ENCODE measurements around the gene ZNF750. TPM values are rescaled to one million over a fixed set of nuclear protein-coding genes. Genes with fewer than 3 reads are reported as not detected.

Gene ZNF750
- total RNA-seq = 7.6 TPM

DNA sequence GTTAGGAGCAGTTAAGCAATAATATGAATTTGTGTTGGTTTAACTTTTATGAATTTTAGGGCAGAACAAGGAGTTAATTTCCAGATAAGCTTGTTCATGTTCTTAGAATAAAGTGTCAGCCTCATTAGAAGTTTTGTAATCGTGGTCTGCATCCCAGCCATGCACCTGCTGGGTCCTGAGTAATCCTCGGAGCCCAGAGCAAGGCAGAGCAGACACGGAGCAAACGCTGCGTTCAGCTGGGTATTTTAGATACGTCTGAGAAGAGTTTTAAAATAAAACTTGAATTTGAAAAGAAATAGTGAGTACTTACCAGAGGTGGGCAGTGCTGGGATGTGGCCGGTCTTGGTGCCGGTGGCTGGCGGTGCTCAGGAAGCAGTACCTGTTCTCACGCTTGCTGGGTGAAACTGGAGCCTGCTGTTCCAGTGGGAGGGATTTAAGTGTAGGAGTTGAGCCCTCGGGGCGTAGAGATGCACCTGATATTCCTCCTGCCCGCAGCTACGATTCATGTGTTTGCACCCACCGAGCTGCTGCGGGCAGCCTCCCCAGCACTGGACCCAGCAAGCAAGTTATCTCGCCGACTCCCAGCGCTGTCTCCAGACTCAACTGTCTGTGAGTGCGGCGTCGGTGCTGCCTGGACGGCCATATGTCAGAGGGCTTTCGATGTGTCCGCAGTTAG lies at the start of gene ZNF750:
TSS of gene ZNF750 (minus strand) at position 406 of the 676 bp plus-strand sequence. CDS start 7,568 bp downstream, outside the sequence.
- no peak for DNase-seq

DNA sequence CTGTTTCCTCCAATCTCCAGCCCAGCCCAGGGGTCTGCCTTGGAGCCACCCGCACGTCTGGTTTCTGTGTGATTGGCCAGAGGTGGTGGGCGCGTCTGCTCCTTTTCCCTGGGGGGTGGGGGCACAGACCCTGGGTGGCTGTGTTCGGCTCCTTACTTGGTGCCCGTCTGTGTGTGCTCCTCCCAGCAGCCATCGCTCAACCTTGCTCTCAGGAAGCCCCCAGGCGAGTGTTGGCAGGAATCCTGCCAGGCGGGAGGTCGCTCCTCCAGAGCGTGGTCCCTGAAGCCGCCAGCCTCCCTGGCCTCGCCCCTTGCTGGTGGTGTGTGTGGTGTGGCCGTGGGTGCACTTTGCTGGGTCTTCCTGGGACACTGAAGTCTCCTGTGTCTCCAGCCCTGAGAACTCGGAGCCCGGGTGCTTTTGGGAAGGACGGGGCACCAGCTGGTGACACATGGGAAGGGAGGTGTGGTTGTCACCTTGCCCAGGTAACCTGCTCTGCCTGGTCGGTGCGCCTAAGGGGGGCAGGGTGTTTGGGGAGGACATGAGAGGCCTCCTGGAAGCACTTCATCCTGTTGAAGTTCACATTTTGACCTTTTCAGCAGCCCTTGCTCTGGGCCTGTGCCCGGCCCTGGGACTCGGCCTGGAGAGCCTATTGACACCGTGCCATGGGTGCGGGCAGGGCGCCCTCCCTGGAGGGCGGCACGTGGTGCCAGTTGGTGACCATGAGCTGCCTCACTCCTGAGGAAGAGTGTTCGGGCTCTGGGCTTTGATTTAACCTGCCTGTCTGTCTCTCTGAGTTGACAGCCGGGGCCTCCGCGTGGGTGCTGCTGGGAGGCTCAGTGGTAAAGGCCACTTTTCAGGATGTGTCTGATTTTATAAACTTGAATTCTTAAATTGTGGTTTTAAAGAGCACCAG lies 49.0 kb upstream of the ZNF750 start:
- DNase-seq = no peak

DNA sequence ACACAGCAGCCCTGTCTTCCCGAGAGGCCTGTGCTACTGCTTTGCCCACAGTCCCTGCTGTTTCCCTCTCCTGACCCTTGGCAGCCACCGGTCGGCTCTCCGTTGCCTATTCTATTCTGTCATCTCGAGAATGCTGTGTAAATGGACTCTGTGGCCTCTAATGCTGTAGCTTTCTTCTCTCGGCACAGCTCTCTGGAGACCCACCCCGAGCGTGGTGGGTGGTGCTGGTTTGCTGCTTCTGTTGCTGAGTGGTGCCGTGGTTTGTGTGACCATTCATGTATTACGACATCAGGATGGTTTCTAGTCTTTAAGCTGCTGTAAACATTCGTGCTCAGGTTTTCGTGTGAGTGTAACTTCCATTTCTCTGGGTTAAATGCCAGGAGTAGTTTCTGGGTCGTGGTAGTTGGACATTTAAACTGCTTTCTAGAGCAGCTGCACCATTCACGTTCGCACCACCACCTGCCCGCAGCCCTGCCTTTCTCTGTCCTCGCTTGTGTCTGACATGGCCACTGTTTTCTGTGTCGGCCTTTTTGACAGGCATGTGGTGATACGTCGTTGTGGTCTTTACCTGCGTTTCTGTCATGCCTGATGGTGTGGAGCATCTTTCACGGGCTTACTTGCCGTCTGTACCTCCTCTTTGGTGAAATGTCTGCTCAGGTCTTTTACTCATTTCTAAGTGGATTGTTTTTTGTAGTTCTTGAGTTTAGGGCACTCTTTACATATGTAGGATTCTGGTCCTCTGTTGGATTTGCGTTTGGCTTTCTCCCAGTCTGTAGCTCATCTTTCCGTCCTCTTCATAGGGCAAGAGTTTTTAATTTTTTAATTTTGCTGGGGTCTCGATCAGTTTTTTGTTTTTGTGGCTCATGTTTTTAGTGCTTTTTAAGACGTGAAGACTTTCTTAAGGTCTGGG lies 47.7 kb upstream of the ZNF750 start:
- DNase-seq = no peak

DNA sequence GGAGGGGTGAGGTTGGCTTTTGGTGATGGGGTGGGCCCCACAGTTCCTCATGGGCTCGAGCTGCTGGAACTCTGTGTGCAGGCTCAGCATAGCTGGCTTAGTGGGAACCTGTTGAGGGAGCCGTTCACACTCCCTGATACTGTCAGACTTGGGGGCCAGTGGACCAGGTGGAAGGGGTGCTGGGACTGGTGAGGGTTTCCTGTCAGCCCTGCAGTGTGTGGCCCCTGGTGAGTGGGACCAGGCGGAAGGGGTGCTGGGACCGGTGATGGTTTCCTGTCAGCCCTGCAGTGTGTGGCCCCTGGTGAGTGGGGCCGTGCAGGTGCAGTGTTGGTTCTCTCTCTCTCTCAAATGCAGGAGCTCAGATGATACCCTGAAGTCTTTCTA lies 45.1 kb upstream of the ZNF750 start:
- no peak for DNase-seq

DNA sequence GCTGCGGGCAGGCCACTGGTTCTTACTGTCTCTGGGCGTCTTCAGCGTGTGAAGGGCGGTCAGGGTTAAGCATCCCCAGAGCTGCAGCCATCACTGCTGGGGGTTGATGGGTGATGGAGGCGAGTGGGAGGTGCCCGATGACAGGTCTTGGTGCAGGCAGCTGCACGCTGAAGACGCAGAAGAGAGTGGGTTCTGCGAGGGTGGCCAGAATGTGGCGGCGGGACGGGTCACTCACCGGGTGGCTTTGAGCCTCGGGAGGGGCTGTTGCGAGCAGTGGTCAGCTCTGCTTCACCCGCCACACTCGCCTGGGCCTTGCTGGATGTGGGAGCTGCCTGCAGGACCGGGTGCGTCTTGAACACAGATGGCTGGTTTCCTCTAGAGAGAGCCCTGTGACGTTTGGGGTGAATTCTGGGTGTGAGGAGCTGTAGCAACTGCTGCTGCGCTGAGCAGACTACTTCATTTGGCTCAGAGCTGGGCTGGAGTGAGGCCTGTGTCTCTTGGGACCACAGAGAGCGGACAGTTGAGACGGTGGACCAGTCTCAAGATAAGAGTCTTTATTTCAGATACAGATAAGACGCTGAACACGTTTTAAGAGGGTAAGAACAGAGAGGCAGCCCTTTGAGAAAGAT lies 44.6 kb upstream of the ZNF750 start:
- no peak for DNase-seq

DNA sequence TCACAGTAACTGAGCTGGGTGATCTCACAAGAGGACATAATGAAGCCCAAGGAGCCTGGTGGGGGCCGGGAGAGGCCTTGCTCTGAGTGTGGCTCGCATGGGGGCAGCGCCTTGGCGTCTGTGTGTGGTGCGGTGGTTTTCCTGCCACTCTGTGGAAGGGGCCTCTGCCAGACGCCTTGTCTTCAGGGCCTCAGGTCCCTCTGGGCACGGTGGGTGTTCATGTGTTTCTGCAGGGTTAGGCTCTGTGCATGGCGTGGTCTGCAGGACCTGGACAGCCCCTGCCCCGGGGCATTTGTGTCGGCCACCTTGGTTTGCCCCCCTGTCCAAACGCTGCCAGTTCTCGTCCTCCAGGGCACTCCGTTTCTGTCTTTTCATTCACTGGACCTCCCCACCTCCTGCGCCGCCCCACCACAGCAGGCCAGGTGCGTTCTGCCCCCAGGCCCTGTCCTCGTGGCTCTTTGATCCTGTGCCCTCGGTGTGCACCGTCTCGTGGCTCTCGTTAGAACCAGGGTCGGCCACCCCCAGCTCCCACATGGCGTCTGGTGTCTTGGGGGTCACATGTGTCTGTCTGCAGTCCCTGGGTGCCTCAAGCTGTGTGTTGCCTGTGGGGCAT lies 43.7 kb upstream of the ZNF750 start:
- no peak for DNase-seq

DNA sequence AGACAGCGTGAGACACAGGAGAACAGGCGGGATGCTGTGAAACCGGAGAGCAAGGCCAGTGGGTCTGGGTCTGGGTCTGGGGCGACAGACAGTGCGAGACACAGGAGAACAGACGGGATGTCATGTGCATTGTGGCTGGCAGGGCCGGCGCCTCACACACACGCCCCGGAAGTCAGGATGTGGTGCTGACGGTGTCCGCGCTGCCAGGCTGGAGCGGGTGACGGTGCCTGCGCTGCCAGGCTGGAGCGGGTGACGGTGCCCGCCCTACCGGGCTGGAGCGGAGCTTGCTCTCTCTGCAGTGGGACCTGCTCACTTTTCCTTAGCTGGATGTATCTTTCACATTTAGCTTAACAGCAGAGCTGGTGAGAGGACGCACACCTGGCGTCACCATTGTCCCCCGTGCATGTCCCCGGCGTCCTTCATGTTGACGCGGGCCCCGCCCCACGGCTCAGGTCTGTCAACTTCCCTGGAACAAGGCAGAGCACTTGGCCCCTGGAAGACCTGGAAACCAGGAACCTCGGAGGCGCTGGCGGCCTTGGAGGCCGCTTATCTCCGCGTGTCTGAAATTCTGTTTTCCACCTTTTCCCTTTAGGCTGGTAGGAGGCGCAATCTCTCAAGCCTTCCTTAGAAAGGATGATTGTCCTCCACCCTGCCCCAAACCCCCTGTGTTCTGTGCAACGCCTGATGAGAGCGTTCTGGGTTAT lies 43.0 kb upstream of the ZNF750 start:
- DNase-seq = no peak

DNA sequence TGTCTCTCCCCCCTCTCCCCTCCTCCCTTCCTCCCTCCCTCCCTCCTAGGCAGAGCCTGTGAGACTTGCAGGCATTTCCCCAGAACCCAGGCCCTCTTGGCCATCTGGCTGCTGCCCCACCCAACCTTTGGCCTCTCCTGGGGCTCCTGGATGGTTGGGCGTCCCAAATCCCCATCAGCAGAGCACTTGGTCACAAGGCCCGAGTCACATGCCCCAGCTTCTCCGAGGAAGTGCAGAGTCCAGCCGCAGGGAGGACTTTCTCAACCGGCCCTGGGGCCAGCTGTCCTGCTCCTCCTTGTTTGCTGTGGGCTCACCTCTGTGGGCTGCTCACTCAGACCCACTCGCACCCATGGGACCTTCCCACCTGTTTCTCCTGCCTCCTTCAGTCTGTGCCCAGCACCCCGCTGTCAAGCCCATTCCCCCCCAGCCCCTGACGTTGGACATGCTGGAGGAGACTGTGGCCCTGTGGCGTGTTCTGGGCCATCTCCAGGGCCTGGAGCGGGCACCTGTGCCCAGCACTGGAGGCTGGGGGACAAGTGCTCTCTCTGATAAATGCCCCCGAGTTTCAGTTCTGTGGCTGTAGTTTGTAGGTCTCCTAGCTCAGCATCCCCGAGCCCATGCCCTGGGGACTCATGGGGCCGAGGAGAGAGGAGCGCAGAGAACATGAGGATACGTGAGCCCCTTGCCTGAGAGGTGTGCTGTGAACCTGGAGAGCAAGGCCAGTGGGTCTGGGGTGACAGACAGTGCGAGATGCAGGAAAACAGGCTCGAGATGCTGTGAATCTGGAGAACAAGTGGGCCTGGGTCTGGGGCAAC lies 42.3 kb upstream of the ZNF750 start:
- no peak for DNase-seq

DNA sequence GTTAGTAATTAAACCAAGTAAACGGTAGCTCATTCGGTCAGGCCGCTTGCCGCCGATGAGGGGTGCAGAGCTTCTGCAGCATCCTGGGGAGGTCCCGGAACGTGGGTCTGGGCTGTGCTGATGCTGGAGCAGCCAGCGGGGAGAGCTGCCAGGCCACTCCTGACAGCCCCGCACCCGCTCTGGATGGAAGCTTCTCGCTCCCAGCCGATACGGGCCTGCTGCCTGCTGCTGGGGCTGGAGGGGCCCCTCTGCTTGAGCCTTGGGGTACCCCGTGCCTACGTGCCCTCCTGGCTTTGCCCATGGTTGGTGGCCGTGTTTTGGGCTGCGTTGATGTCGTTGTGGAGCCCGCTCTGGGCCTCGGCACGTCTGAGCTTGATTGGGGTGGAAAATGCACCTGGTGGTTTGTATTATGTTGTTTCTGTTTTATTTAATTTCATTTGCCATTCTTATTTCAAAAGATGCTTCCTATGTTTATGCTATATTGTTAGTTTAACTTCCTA lies 41.6 kb upstream of the ZNF750 start:
- no peak for DNase-seq

DNA sequence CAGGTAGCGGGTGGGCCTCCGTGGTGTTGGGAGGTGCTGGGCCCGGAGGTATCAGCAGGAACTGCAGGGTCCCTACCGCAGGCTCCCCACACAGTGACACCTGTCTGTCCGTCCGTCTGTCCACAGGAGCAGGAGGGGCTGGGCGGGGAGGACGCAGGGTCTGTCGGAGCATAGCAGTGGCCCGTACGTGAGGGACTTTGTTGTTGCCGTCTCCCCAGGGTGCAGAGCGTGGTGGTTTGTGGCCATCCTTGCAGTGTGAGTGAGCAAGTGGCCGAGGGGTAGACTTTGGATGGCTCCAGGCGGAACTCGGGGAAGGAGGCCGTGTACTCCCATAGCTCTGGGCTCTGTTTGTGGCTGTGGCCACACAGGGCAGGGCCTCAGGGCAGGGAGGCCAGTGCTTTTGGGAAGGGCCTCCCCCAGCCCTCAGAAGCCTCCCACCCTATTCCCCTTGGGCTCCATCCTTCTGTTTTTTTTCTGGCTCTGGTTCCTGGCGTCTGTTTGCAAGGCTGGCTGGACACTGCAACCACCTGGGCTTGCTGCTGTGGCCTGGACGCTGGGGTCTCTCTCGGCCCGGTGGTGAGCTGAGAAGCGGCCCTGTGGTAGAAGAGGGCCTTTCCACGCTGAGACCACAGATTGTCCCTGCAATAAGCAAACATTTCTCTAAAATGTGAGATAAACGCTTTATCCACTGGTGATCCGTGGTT lies 41.0 kb upstream of the ZNF750 start:
- DNase-seq = no peak

DNA sequence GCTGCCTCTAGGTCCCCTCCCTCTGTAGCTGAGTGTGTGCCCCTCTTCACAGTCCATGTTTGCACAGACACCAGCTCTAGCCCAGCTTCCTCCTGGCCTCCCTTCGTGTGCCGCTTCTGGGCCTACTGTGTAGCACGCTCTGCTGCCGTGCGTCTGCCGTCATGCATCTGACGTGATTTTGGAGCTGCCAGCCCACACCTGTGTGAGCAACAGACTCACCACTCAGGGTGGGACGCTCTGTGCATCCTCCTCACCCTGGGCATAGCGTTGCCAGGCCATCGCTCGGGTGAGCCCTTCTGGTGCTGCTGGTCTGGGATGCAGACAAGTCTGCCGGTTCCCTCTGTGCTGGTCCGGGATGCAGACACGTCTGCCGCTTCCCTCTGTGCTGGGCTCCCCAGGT lies 39.4 kb upstream of the ZNF750 start:
- DNase-seq = no peak

DNA sequence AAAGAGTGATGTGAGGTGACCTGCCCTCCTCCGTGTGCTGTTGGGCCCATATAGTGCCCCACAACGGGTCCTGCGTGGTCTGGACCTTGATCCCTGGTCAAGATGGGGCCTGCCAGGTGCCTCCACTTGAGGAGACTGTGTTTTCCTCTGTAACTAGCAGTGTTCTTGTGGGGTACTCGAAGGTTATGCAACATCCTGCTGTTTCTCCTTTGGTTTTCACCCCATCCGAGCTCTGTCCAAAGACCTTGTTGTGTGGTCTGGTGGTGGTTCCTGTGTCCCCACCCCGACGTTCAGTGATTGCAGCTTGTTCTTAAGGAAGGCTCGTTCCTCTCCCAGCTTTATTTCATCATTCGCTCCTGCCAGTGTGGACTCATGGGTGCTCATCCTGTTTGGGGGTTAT lies 38.7 kb upstream of the ZNF750 start:
- no peak for DNase-seq

DNA sequence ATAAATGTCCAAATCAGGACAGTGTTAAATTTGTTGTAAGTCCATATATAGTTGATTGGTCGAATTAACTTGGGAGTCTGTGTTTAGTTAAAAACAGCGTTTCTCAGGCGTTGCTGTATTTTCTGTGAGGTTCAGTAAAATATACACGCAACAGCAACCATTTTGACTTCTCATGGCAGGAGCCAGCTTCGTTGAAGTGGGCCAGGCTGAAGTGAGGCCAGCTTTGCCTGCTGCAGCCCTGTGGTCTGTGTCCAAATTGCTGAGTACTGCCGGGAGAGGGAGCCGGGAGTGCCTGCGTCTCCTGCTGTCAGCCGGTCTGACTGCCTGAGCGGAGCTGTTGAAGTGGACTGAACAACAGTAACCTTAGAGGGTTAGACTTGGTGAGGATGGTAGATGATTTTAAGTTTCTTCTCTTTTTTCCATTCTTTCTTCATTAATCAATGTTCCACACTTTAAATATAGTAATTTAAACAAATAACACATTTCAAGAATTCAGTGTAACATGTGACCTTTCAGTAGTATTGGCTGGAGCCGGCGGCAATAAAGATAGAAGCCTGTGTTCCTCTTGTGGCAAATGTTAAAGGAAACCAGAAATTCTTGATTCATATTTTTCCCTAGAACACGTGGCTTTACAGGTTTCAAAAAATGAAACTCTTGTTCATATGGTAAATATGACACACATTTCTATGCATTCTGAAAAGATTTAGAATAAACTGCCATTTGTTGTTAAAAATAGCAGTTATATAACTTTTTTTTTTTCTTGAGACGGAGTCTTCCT lies 37.0 kb upstream of the ZNF750 start:
- peak; percentile 87 for DNase-seq

DNA sequence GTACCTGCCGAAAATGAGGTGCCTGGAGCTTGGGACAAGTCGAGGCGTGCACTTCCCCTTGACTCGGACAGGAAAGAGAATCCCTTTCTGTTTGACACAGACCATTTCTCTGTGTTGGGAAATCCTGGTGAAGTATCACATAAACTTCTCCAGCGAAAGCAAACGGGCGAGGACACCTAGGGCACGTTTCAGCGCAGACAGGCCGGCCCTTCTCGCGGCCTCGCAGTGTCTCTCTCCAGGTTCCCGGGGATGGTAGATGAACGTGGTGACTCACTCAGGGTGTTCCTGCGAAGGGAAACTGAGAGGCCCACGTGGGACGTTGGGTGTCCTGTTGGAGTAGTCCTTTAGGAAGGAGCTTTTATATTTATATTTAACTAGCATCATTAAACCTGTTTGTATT lies 36.3 kb upstream of the ZNF750 start:
- DNase-seq = no peak

DNA sequence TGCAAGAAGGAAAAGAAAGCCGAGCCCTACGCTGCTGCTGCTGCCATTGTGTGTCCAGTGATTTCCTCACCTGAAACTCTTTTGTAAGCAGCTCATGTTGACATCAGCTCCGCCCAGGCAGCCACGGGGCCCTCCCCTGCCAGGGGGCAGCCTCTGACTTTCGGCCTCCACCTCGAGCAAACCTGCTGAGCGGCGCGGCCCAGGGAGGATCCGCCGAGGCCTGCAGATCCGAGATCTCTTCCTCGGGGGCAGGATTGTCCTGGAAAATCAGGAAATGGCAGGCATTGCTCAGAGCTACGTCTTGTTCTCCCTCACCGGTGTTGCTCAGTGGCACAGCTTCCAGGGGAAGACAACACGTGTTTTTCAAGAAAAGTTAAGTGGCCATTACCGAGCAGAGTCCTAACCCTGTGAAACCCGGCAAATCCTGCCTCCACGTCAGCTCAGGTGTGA lies 35.6 kb upstream of the ZNF750 start:
- no peak for DNase-seq

DNA sequence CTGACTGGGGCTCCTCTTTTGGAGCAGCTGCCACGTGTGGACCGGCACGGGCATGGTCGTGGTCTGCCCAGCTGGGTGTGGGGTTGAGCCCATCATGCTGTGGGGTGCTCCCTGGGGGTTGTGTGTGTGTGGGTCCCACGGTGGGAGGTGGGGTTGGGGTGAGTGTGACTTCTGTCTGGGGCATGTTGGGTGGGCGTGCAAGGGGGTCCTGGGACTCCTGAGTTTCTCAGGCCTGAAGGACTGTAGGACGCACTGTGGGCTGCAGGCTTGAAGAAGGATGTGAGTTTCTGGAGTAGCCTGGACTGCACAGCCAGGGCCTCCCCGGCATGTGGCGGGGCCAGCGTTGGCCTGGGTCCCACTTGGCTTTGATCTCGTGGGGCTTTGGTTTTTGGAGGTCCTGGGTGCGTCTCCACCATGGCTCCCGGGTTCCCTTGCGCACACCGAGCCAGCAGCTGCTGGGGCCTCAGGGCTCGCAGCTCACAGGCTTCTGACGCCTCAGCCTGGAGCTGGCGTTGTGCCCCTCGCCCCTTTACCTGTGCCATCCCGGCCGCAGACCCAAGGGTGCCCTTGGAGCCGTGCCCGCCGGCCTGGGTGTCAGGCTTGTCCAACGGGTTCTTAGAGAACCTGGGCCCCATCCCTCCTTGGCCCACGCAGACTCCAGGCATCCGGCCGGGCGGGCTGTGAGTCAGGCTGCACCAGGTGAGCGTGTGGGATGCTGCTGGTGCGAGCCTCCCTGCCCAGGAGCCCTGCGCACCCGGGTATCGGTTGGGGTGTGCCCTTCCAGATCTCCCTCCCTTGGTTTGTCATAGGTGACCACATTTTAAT lies 34.4 kb upstream of the ZNF750 start:
- no peak for DNase-seq

DNA sequence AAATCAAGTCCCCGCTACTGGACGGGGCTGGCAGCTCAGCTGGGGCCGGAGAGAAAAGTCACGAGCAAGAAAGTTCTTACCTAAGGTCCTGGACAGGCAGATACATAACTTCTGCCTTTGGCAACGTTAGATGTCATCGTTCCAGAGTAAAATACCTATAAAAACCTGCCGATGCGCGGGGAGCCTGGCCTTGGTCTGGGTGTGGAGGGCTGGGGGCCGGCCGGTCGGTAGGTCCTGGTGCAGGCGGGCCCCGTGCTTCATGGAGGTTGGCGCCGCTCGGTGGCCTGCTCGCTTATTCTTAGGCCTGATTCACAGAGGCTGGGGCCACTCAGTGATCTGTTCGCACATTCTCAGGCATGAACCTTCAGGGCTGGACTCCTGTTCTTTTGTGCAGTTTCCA lies 33.7 kb upstream of the ZNF750 start:
- DNase-seq = no peak

Measured in tongue (tissue), 2 donors.